IPS DF 6.9 (cell line): Measurements from ENCODE around the gene OTOA.
"Not testable (repeated sequence)": the region's sequence is repeated elsewhere in the genome, so short reads cannot be mapped to it uniquely, and the experiment has no call there.

Experiments used
- DNase-seq: peaks from one replicate; pipeline ENCODE4 v3.0.0-alpha.2; 2013; ENCODE audit warnings: low read depth, low spot score
- H3K27ac ChIP-seq: one replicate; pipeline ENCODE4 v1.5.1; 2013; ENCODE audit warnings: low read length, control low read depth
- H3K27me3 ChIP-seq: 2 replicates; pipeline ENCODE4 v1.6.1; 2013; ENCODE audit warnings: mild to moderate bottlenecking, low read length; ENCODE audit not compliant: control insufficient read depth, insufficient read depth
- H3K36me3 ChIP-seq: 2 replicates; pipeline ENCODE4 v1.6.1; 2013; ENCODE audit warnings: low read length; ENCODE audit not compliant: control insufficient read depth, insufficient read depth
- H3K4me1 ChIP-seq: 2 replicates; pipeline ENCODE4 v1.6.1; 2013; ENCODE audit warnings: low read length; ENCODE audit not compliant: control insufficient read depth, insufficient read depth
- H3K4me3 ChIP-seq: 2 replicates; pipeline ENCODE4 v1.5.1; 2013; ENCODE audit warnings: mild to moderate bottlenecking, low read length
- H3K9me3 ChIP-seq: 2 replicates; pipeline ENCODE4 v1.6.1; 2013; ENCODE audit warnings: low read length, inconsistent platforms; ENCODE audit not compliant: control insufficient read depth, insufficient read depth
- WGBS: extraction: QIAGEN DNeasy Blood & Tissue Kit; methylation state at CpG from one replicate; pipeline ENCODE4 v1.1.7; 2013; ENCODE audit warnings: mixed read lengths, missing lambda C conversion rate; ENCODE audit not compliant: insufficient read length, insufficient coverage; 5-methylcytosine and 5-hydroxymethylcytosine counted together

OTOA gene

DNA sequence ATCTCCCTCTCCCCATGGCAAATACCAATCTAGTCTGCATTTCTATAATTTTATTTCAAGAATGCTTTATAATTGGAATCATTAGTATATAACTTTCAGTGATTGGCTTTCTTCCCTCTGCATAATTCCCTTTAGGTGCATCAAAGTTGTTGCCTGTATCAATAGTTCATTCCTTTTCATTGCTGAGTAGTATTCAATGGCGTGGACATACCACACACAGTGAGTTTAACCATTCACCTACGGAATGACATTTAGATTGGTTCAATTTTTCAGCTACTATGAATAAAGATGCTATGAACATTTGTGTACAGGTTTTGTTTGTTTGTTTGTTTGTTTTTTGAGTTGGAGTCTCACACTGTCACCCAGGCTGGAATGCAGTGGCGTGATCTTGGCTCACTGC lies 9.7 kb downstream of the OTOA start:
- H3K4me1 ChIP-seq, result no peaks in the 10 kb centered on the region
- no peak overlapping the region for H3K4me3 ChIP-seq
- H3K27me3 ChIP-seq, result no peaks in the 10 kb centered on the region
- H3K9me3 ChIP-seq, result no peaks in the 10 kb centered on the region
- no peaks in the 10 kb centered on the region for H3K36me3 ChIP-seq
- no CpG with 5 or more reads among the region's 3 CpGs for WGBS
- no peak overlapping the region for H3K27ac ChIP-seq
- no peak for DNase-seq

DNA sequence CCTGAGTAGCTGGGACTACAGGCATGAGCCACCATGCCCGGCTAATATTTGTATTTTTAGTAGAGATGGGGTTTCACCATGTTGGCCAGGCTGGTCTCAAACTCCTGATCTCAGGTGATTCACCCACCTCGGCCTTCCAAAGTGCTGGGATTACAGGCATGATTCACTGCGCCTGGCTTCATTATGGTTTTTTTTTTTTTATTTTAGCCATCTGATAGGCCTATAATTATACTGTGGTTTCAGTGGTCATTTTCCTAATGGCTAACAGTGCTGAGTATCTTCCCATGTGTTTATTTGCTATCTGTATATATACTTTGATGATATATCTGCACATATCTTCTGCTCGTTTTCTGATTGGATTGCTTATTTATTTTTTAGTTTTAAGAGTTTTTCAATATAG lies 10.7 kb downstream of the OTOA start:
- not testable (repeated sequence) for H3K27ac ChIP-seq, DNase-seq, H3K4me1 ChIP-seq, H3K27me3 ChIP-seq, H3K36me3 ChIP-seq, H3K9me3 ChIP-seq, H3K4me3 ChIP-seq
- no CpG with 5 or more reads among the region's 4 CpGs for WGBS

DNA sequence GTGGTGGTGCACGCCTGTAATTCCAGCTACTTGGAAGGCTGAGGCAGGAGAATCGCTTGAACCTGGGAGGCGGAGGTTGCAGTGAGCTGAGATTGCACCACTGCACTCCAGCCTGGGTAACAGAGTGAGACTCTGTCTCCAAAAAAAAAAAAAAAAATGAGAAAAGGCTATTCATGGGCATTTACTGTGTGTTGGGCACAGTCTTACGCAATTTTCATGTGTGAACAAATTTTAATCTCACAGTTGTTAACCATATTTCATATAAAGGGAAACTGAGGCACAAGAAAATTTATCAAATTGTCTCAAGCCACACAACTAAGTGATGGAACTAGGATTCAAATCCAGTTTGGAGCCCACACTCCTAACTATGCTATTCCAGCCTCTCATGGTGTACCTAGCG lies 16.9 kb downstream of the OTOA start:
- H3K27ac ChIP-seq, H3K4me3 ChIP-seq, H3K4me1 ChIP-seq, H3K9me3 ChIP-seq, H3K27me3 ChIP-seq, DNase-seq, H3K36me3 ChIP-seq: not testable (repeated sequence)
- WGBS, result no CpG with 5 or more reads among the region's 5 CpGs

DNA sequence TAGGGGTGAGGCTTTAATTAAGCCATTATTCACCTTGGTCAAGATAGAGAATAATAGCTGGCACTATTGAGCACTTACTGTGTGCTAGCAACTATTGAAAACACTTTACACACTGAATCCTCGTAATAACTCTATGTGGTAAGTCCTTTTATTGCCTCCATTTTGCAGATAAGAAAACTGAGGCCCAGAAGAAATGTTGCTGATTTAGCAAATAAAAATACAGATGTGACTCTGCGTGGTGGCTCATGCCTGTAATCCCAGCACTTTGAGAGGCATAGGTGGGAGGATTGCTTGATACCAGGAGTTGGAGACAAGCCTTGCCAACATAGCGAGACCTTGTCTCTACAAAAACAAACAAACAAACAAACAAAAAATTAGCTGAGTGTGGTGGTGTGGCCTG lies 19.4 kb downstream of the OTOA start:
- Histone ChIP-seq H3K4me3 (no peak overlapping the region), H3K27ac (no peak overlapping the region), H3K9me3 (no peaks in the 10 kb centered on the region), H3K36me3 (no peaks in the 10 kb centered on the region), H3K27me3 (no peaks in the 10 kb centered on the region; the same call in 1 of the 2 replicates), H3K4me1 (no peaks in the 10 kb centered on the region)
- no peak for DNase-seq
- WGBS, result no CpG with 5 or more reads among the region's 3 CpGs

DNA sequence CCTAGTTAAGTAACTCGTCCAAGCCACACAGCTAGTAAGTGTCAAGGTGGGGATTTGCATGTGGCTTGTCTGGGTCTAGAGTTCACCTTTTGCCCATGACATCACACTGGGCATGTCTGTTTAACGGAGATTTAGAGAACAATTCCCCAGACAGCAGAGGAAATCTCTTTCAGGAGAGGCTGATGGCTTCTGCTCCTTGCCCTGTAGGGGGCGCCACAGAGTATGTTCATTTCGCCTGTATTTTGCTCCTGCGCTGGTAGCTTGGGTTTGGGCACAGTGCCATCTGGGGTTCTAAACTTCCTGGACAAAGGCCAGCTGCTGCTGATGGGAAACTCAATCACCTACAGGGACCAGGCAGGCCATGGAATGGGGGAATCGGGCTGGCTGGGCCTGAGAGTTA lies 20.4 kb downstream of the OTOA start:
- H3K4me1 ChIP-seq, result no peaks in the 10 kb centered on the region
- no peak overlapping the region for H3K4me3 ChIP-seq
- no peak overlapping the region for H3K27ac ChIP-seq
- no CpG with 5 or more reads among the region's 6 CpGs for WGBS
- no peak for DNase-seq
- no peaks in the 10 kb centered on the region for H3K9me3 ChIP-seq
- no peaks in the 10 kb centered on the region; the same call in 1 of the 2 replicates for H3K27me3 ChIP-seq
- H3K36me3 ChIP-seq, result no peaks in the 10 kb centered on the region

DNA sequence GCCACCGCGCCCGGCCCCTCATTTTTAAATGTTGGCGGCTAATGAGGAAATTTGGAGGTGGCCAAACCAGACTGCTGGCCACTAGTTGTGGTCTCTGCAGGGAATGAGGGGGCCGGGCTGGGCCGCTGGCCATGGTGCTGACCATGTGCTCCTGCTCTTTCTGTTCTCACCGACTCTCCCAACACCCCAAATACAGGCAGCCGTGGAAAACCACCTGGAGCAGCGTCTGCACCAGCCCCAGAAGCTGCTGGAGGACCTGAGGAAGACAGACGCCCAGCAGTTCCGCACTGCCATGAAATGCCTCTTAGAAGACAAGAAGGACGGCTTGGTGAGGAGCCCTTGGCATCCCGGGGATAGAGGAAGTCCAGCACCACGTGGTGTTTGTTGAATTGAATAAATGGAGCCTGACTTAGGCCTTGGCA lies 21.3 kb downstream of the OTOA start:
- Histone ChIP-seq H3K36me3 (no peaks in the 10 kb centered on the region), H3K27me3 (no peaks in the 10 kb centered on the region; the same call in 1 of the 2 replicates), H3K4me1 (no peaks in the 10 kb centered on the region), H3K27ac (no peak overlapping the region), H3K4me3 (no peak overlapping the region), H3K9me3 (no peaks in the 10 kb centered on the region)
- no peak for DNase-seq
- WGBS, result no CpG with 5 or more reads among the region's 14 CpGs

DNA sequence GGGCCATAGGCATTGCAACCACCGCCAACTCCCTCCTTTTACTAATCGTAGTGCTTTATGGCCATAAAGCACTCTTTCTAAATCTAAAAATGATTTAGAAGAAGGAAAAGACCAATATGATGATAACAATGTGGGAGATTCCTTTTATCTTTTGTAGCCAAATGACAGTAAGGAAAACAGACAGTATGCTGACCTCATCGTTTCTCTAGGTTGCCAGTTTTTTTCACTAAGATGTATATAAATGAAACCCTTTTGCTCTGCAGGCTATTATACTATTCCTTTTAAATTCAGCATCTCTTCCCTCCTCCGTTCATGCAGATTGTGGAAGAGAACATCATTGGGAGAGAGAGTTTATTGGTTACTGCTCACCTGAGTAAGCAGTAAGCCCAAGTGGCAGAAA lies 25.3 kb downstream of the OTOA start:
- Histone ChIP-seq H3K4me3 (no peak overlapping the region), H3K9me3 (no peaks in the 10 kb centered on the region), H3K27ac (no peak overlapping the region), H3K36me3 (no peaks in the 10 kb centered on the region), H3K27me3 (no peaks in the 10 kb centered on the region), H3K4me1 (no peaks in the 10 kb centered on the region)
- WGBS, result no CpG with 5 or more reads among the region's 4 CpGs
- no peak for DNase-seq

DNA sequence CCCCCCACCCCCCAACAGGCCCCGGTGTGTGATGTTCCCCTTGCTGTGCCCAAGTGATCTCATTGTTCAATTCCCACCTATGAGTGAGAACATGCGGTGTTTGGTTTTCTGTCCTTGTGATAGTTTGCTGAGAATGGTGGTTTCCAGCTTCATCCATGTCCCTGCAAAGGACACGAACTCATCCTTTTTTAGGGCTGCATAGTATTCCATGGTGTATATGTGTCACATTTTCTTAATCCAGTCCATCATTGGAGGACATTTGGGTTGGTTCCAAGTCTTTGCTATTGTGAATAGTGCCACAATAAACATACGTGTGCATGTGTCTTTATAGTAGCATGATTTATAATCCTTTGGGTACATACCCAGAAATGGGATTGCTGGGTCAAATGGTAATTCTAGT lies 27.2 kb downstream of the OTOA start:
- not testable (repeated sequence) for H3K9me3 ChIP-seq, H3K27me3 ChIP-seq, H3K27ac ChIP-seq, H3K36me3 ChIP-seq, H3K4me3 ChIP-seq, DNase-seq, H3K4me1 ChIP-seq
- no CpG with 5 or more reads among the region's 4 CpGs for WGBS

DNA sequence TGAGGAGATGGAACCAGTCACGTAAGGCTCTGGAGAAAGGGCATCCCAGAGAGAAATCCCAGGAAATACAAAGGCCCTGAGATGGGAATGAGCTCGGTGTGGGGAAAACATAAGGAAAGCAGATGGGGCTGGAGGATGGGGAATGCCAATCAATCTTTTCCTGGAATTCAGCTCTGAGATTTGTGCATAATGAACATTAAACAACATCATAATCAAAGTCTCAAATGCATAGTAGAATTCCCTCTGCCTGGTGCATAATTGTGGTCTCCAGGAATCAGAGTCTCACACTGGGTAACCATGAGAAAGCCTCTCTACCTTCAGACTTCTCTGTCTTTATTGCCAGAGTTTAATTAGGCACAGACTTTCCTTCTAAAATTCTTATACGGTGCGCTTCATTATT lies 30.8 kb downstream of the OTOA start:
- H3K4me1 ChIP-seq, result no peaks in the 10 kb centered on the region
- WGBS, result no CpG with 5 or more reads among the region's 4 CpGs
- DNase-seq, result no peak

DNA sequence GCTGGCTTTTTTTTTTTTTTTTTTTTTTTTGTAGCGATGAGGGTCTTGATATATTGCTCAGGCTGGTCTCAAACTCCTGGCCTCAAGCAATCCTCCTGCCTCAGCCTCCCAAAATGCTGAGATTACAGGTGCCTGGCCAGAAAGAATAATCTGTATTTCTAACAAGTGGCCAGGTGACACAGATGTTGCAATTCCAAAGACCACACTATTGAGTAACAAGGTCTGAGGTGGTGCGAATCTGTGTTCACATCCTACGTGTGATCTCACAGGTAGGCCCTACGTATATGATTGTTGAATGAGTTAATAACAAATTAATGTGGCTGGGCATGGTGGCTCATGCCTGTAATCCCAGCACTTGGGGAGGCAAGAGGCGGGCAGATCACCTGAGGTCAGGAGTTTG lies 33.3 kb downstream of the OTOA start:
- WGBS, result no CpG with 5 or more reads among the region's 5 CpGs
- no peaks in the 10 kb centered on the region for H3K4me1 ChIP-seq
- no peaks in the 10 kb centered on the region for H3K36me3 ChIP-seq
- H3K9me3 ChIP-seq, result no peaks in the 10 kb centered on the region
- no peak for DNase-seq
- H3K27ac ChIP-seq, result no peak overlapping the region
- H3K27me3 ChIP-seq, result no peaks in the 10 kb centered on the region
- H3K4me3 ChIP-seq, result no peak overlapping the region

More for the DNA sequence above, 30.8 kb downstream of the OTOA start:
- Histone ChIP-seq H3K4me3 (no peak overlapping the region), H3K9me3 (no peaks in the 10 kb centered on the region), H3K27me3 (no peaks in the 10 kb centered on the region), H3K36me3 (no peaks in the 10 kb centered on the region), H3K27ac (no peak overlapping the region)

DNA sequence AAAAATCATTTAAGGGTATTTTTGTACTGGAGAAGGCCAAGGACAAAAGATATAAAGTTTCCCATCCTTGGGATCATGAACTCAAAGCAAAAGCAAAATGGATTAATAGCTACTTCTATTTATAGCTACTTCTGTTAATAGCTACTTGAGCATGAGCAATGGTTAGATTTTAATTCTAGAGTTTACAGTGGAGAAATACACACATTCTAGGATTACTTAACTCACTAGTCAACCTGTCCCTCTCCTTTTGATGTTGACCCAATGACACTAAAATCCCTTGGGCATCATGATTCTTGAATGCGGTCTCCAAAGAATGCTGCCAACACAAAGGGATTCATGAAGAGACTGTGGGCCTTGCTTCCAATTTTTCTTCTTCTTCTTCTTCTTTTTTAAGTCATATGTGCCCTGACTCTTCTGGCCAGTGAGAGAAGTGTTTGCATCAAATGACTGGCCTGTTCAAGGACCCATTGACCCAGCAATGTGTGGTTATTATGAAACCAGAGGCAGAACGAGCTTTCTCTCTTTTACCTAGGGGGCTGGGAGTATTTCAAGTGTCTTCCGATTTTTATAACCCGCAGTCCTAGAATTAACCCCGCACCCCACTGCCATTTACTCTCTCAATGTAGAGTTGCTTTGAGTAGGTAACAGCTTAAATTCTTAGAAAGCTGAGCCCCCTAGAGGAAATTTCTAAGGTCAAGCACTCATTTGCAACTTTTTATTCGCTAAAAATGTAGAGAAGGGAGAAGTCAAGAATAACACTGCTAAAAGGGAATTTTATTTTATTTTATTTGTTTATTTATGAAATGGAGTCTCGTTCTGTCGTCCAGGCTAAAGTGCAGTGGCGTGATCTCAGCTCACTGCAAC lies 34.6 kb downstream of the OTOA start:
- Histone ChIP-seq H3K27ac (no peak overlapping the region), H3K9me3 (no peaks in the 10 kb centered on the region), H3K4me1 (no peaks in the 10 kb centered on the region), H3K36me3 (no peaks in the 10 kb centered on the region), H3K27me3 (no peaks in the 10 kb centered on the region), H3K4me3 (no peak overlapping the region)
- no CpG with 5 or more reads among the region's 9 CpGs for WGBS
- no peak for DNase-seq
